Left ventricle myocardium inferior (tissue), 1 donor: ENCODE data around the gene CCBE1. TPM values are rescaled to one million over a fixed set of nuclear protein-coding genes. Genes with fewer than 3 reads are reported as not detected.
"Not testable (repeated sequence)": the region's sequence is repeated elsewhere in the genome, so short reads cannot be mapped to it uniquely, and the experiment has no call there.

Experiments used
- DNase-seq: peaks from one replicate; pipeline ENCODE4 v3.0.0-alpha.2; 2020
- H3K27ac ChIP-seq: fragments of 200-600 bp; replicated peaks from 2 replicates; pipeline ENCODE4 v1.8.0; 2021
- H3K27me3 ChIP-seq: fragments of 200-600 bp; 2 replicates; pipeline ENCODE4 v1.8.0; 2021; ENCODE audit warnings: low read depth
- H3K36me3 ChIP-seq: fragments of 200-600 bp; 2 replicates; pipeline ENCODE4 v1.8.0; 2021
- H3K4me1 ChIP-seq: fragments of 200-600 bp; 2 replicates; pipeline ENCODE4 v1.8.0; 2021
- H3K4me3 ChIP-seq: fragments of 200-600 bp; 2 replicates; pipeline ENCODE4 v1.8.0; 2021; ENCODE audit warnings: mild to moderate bottlenecking, moderate library complexity
- H3K9me3 ChIP-seq: fragments of 200-600 bp; replicated peaks from 2 replicates; pipeline ENCODE4 v1.8.0; 2021
- intact Hi-C: fragments of 100-400 bp; cut with micrococcal nuclease; formaldehyde crosslinking; loops from one replicate; pipeline ENCODE4 v1.11.0; 2022
- total RNA-seq: library from RNA; stranded (reverse); fragmentation: NEBNext Ultra II Directional; extraction: Animal tissue kit (Norgen Biotek cat#: 25700); gene quantifications from one replicate; pipeline ENCODE4 v1.2.1, GENCODE V29; 2021
- TF ChIP-seq, protein P1 (sequence below): fragments of 200-600 bp; IDR thresholded peaks from 2 replicates; pipeline ENCODE4 v1.8.0; 2021; ENCODE audit warnings: antibody characterized with exemption, mild to moderate bottlenecking, borderline replicate concordance
- donor health status: DM: no; HTN: yes; CAD: no; lungs with severe emphysema.

CCBE1 gene
- total RNA-seq, 1 donor from 2014 or later, result 3.2 TPM

DNA sequence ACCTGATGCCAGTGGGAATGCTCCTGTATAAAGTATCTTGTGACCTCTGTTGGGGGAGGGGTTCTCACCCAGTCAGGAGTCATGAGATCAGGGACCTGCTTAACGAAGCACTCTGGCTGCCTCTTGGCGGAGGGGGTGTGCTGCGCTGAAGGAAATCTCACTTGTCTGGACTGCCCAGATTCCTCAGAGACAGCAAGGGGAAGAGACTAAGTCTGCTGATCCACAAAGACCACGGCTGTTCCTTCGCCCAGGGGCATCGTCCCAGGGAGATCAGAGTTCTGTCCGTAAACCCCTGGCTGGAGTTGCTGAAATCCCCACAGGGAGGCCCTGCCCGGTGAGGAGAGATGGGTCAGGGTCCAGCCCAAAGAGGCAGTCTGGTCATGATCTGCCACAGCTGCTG is 168.4 kb downstream of the CCBE1 start:
- DNase-seq, result no peak
- intact Hi-C loops, result no loop called here
- no peaks in the 10 kb centered on the region for H3K4me1 ChIP-seq
- no peaks in the 10 kb centered on the region for H3K27me3 ChIP-seq
- H3K4me3 ChIP-seq, result no peak overlapping the region
- no peak overlapping the region for H3K27ac ChIP-seq
- H3K36me3 ChIP-seq, result no peaks in the 10 kb centered on the region
- TF ChIP-seq, protein P1, sequence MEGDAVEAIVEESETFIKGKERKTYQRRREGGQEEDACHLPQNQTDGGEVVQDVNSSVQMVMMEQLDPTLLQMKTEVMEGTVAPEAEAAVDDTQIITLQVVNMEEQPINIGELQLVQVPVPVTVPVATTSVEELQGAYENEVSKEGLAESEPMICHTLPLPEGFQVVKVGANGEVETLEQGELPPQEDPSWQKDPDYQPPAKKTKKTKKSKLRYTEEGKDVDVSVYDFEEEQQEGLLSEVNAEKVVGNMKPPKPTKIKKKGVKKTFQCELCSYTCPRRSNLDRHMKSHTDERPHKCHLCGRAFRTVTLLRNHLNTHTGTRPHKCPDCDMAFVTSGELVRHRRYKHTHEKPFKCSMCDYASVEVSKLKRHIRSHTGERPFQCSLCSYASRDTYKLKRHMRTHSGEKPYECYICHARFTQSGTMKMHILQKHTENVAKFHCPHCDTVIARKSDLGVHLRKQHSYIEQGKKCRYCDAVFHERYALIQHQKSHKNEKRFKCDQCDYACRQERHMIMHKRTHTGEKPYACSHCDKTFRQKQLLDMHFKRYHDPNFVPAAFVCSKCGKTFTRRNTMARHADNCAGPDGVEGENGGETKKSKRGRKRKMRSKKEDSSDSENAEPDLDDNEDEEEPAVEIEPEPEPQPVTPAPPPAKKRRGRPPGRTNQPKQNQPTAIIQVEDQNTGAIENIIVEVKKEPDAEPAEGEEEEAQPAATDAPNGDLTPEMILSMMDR, result no peak
- H3K9me3 ChIP-seq, result no peaks in the 10 kb centered on the region

DNA sequence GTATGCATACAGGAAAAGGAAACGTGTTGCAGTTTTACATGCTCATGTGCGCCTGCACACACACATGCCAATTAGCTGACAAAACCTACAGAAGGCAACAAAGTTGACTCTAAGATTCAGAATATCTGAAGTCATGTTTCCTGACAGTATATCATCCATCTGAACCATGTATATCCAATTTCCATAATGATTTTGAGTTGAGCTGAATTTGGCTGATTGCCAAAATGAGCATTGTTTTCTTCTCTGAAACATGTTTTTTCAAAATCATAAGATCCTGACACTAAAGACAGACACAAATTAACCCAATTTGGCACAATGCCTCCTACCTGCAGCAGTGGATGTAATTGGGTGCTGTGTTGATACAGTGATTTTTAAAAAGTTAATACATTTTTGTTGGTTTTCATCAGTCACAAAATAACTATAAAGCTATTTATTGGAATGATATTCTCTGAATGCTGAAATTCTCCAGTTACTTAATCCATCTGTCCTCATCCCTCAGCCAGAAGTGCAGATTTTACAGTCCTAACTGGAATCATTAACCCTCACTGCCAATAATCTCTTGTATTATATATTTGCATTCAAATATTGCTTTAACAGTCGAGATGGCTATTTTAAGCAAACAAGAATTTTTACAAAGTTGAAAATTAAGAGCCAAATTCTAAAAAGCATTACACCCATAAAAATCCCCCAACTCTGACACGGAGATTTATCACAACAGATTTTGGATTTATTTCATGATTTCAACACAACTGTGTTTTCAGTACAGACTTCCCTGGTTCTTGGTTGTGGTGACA is 176.5 kb downstream of the CCBE1 start:
- Histone ChIP-seq H3K27ac (no peak overlapping the region), H3K9me3 (peaks cover 6% of the 10 kb centered on the region), H3K4me1 (peaks cover 16% of the 10 kb centered on the region), H3K27me3 (no peaks in the 10 kb centered on the region), H3K4me3 (no peak overlapping the region), H3K36me3 (no peaks in the 10 kb centered on the region)
- DNase-seq, result no peak
- TF ChIP-seq, protein P1, result no peak
- intact Hi-C loops, result no loop called here

DNA sequence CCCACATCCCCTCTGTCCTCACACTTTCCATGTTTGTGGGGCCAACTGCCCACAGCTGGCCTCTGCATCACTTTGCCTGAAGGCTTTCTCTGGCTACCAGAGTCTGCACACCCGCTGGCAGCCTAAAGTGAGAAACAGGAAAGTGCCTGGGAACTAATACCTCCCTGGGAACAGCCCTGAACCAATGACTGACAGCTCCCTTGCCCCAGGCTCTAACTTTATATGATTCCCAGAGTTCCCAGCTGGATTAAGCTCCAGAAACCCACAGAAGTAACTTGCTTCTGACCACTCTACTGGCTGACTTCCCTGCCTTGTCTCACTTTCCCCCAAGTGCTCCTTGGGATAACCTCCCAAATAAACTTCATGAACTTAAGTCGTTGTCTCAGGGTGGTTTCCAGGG is 178.5 kb downstream of the CCBE1 start:
- Histone ChIP-seq H3K4me1 (peaks cover 36% of the 10 kb centered on the region), H3K4me3 (no peak overlapping the region), H3K27ac (no peak overlapping the region), H3K27me3 (no peaks in the 10 kb centered on the region), H3K36me3 (no peaks in the 10 kb centered on the region), H3K9me3 (peaks cover 6% of the 10 kb centered on the region)
- intact Hi-C loops, result no loop called here
- TF ChIP-seq, protein P1, result no peak
- no peak for DNase-seq

DNA sequence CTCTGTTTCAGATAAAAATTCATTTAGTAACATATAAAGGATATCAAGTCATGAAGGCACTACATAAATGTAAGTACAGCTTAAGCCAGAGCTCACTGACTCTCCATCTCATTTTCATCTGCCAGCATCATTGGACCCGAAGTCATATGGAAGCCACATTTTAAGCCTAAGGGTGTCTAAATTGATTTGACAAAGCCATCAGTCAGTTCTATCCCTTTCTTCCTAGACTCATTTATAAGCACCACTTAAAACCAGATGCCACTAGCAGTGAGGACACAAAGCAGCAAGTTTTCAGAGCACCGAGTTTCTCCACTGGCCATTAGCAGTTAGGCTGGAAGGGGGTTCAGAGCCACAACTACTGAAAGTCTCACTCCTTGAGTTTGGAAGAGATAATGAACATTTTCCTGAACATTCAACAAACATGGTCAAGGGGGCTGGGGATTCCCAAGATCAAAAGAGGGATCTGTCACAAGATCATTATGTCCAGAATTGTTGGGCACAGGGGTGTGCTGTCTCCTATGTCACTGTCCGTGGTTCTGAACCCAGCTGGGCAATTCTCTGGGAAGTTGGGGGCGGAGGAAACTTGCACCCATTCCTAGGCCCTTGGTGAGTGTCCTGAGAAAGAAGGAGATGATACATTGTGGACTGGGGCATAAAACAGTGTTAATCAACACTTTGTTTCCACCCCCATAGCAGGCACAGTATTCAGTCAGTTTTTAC is 179.6 kb downstream of the CCBE1 start:
- peaks cover 6% of the 10 kb centered on the region for H3K9me3 ChIP-seq
- no peak overlapping the region for H3K4me3 ChIP-seq
- peaks cover 5% of the 10 kb centered on the region for H3K27me3 ChIP-seq
- intact Hi-C loops, result no loop called here
- TF ChIP-seq, protein P1, result no peak
- H3K27ac ChIP-seq, result peak overlapping the region; percentile 87
- no peak for DNase-seq
- H3K4me1 ChIP-seq, result peaks cover 42% of the 10 kb centered on the region
- no peaks in the 10 kb centered on the region for H3K36me3 ChIP-seq

DNA sequence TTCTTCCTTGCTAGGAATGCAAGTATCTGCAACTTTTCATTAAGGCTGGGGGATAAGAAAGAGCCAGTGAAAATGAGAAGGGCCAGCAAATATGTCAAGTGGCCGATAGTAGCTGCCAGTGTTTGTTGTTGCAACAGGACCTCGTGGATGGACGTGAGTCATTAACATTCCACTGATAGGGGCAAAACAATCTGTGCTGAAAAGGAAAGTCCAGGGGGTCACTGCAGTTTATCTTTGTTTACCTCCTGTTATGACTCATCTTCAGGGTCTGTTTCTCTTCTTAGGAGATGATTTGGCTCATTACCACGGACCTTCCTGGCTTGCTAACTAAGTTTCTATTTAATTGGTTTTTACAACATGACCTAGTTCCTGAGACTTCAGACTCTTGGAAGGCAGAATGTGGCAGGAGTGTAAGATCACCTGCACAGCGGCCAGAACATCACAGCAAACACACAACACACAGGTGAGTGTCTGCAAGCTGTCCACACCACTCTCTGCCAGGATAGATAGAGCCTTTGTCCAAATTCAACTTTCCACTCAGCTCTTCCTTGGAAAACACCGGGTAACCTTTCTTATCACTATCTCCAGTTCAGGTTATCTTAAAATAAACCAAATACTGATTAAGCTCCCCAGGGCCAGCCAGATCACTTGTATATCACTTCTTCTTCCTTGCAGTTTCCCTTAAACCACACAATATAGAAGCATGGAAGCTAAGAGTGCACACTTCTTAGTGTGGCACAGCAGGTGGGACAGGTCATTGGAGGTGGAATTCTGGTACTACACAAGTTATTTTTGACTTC is 180.7 kb downstream of the CCBE1 start:
- H3K9me3 ChIP-seq, result peaks cover 6% of the 10 kb centered on the region
- intact Hi-C loops, result no loop called here

DNA sequence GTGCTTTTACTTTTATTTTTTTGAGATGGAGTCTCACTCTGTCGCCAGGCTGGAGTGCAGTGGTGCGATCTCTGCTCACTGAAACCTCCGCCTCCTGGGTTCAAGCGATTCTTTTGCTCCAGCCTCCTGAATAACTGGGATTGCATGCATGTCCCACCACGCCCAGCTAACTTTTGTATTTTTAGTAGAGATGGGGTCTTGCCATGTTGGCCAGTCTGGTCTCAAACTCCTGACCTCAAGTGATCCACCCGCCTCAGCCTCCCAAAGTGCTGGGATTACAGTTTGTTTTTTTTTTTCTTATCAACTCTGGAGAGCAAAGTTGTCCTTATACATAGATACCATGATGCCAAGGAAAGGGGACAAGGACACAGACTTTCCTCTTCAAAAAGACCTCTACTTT is 181.3 kb downstream of the CCBE1 start:
- intact Hi-C loops, DNase-seq, H3K9me3 ChIP-seq, H3K4me3 ChIP-seq, H3K27me3 ChIP-seq, H3K36me3 ChIP-seq: not testable (repeated sequence)
- H3K27ac ChIP-seq, result peak overlapping the region; percentile 87
- H3K4me1 ChIP-seq, result peaks cover 44% of the 10 kb centered on the region

More for the DNA sequence above, 180.7 kb downstream of the CCBE1 start:
- no peaks in the 10 kb centered on the region for H3K36me3 ChIP-seq
- peak overlapping the region; percentile 87 for H3K27ac ChIP-seq
- H3K4me1 ChIP-seq, result peaks cover 44% of the 10 kb centered on the region
- DNase-seq, result peak; percentile 40
- TF ChIP-seq, protein P1, result no peak
- H3K4me3 ChIP-seq, result no peak overlapping the region
- peaks cover 9% of the 10 kb centered on the region for H3K27me3 ChIP-seq
